Stimulated activated CD4-positive, alpha-beta T cell treated with anti-CD3 and anti-CD28 coated beads, Interleukin-1b, Interleukin-23, amount 100 ng/mL, for 4 hours (primary cell): Measurements from ENCODE around the gene OR2T34.
"Not testable (repeated sequence)": the region's sequence is repeated elsewhere in the genome, so short reads cannot be mapped to it uniquely, and the experiment has no call there.

Source experiments
- DNase-seq, 2 donors: peaks; one replicate each; pipeline ENCODE4 v3.0.0-alpha.2; 2020; ENCODE audit warnings: low read depth in 2 of 2

Gene OR2T34

GRCh38 chr1:248574657-248575056 lies at the start of gene OR2T34:
OR2T34 (minus strand) TSS chr1:248574757; CDS start chr1:248574757, 0 bp downstream.
- not testable (repeated sequence) for DNase-seq

- DNase-seq = no peak
Observed at GRCh38 chr1:248622570-248623001, 48.0 kb upstream of the OR2T34 start.

GRCh38 chr1:248621770-248622169 lies 47.2 kb upstream of the OR2T34 start:
- no peak for DNase-seq

- DNase-seq = peak; percentile 28 to 52
Observed at GRCh38 chr1:248618878-248619277, 44.3 kb upstream of the OR2T34 start.

GRCh38 chr1:248618119-248618518 lies 43.6 kb upstream of the OR2T34 start:
- no peak for DNase-seq

GRCh38 chr1:248613742-248614141 lies 39.2 kb upstream of the OR2T34 start:
- no peak for DNase-seq

- no peak for DNase-seq
Observed at GRCh38 chr1:248611883-248612414, 37.4 kb upstream of the OR2T34 start.

- DNase-seq = no peak
Observed at GRCh38 chr1:248610301-248610700, 35.7 kb upstream of the OR2T34 start.

- no peak for DNase-seq
Observed at GRCh38 chr1:248599396-248599795, 24.8 kb upstream of the OR2T34 start.

- DNase-seq = no peak
Observed at GRCh38 chr1:248597589-248597988, 23.0 kb upstream of the OR2T34 start, which contains the start of gene OR2T10. OR2T10 (minus strand) TSS chr1:248597700; CDS start chr1:248593768, 3,932 bp downstream.

- DNase-seq = no peak
Observed at GRCh38 chr1:248596615-248597014, 22.1 kb upstream of the OR2T34 start.

- no peak for DNase-seq
Observed at GRCh38 chr1:248593226-248593625, 18.7 kb upstream of the OR2T34 start.

- no peak for DNase-seq
Observed at GRCh38 chr1:248592655-248593054, 18.1 kb upstream of the OR2T34 start.

- no peak for DNase-seq
Observed at GRCh38 chr1:248590055-248590454, 15.5 kb upstream of the OR2T34 start.

GRCh38 chr1:248589334-248589733 lies 14.8 kb upstream of the OR2T34 start:
- DNase-seq = no peak

GRCh38 chr1:248585266-248585665 lies 10.7 kb upstream of the OR2T34 start:
- DNase-seq = no peak

GRCh38 chr1:248576260-248576980 lies 1.9 kb upstream of the OR2T34 start:
- no peak for DNase-seq

- DNase-seq = not testable (repeated sequence)
Observed at GRCh38 chr1:248573856-248574255, 701 bp downstream of the OR2T34 start.

- not testable (repeated sequence) for DNase-seq
Observed at GRCh38 chr1:248572049-248572448, 2.5 kb downstream of the OR2T34 start.

- DNase-seq = not testable (repeated sequence)
Observed at GRCh38 chr1:248570811-248571210, 3.7 kb downstream of the OR2T34 start.

- DNase-seq = not testable (repeated sequence)
Observed at GRCh38 chr1:248569049-248569448, 5.5 kb downstream of the OR2T34 start.

- not testable (repeated sequence) for DNase-seq
Observed at GRCh38 chr1:248565530-248566373, 8.8 kb downstream of the OR2T34 start.
